Measurements from ENCODE around the gene ENHO. TPM values are rescaled to one million over a fixed set of nuclear protein-coding genes. Genes with fewer than 3 reads are reported as not detected.
"Not testable (repeated sequence)": the region's sequence is repeated elsewhere in the genome, so short reads cannot be mapped to it uniquely, and the experiment has no call there.

The ENHO gene
- polyA plus RNA-seq, 4 donors, result 0.74 to 2.8 (median 1.8) TPM

DNA sequence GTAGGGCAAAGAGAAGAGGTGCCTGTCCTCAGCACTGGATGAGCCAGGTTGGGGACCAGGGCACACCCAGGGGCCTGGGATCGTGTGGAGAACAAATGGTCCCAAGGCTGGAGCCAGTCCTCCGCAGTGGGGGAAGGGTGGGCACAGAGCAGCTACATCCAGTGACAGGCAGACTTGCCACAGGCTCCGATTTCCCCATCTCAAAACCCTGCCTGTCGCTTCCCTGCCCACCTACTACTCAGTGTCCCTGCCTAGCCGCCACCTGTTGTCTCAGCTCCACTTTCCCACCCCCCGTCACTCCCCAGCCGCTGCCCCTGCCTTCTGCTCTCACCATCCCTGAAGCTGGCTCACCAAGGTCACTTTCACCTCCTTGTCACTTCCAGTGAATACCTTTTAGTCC lies 13.9 kb upstream of the ENHO start:
- no peak for DNase-seq (ENCODE audit: low read depth in 4 of 4, low spot score in 3 of 4)

DNA sequence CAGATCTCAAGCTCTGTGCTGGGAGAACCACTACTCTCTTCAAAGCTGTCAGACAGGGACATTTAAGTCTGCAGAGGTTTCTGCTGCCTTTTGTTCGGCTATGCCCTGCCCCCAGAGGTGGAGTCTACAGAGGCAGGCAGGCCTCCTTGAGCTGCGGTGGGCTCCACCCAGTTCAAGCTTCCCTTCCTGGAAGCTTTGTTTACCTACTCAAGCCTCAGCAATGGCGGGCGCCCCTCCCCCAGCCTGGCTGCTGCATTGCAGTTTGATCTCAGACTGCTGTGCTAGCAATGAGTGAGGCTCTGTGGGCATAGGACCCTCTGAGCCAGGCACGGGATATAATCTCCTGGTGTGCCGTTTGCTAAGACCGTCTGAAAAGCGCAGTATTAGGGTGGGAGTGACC lies 9.3 kb upstream of the ENHO start:
- DNase-seq (ENCODE audit: low read depth in 4 of 4, low spot score in 3 of 4), result not testable (repeated sequence)

DNA sequence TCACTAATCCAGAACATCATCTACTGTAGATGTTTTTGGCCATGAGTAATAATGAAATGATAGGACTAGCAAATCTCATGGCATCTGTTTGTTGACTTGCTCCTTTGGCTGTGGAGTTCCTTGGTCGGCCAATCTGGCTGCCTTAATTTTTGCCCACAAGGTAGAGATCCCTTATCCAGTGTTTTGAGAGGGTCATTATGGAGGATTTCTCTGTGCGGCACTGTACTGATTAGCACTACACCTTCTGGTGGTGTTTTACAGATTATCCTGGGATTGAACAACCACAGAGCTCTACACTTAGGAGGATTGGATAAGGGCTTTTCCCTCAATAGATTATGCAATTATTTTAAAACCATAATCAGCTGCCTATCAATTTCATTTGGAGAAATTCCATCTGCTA lies 3.2 kb upstream of the ENHO start:
- no peak for DNase-seq (ENCODE audit: low read depth in 4 of 4, low spot score in 3 of 4)

DNA sequence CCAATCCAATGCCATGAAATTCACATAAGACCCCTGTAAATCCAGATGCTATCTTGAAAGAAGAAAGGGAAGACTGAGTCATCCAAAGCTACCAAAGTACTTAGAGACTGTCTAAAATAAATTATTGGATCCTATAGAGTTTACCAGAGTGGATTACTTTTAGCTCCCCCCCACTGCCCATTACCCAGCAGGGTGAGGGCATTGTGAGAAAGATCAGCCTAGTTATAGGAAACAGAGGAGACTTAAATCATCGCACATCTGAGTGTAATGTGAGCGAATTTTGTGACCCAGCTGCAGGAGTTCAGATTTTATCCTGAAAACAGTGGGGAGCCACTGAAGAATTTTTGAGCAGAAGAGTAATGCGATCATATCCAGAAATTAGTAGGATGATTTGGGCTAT lies 1.6 kb upstream of the ENHO start:
- no peak for DNase-seq (ENCODE audit: low read depth in 4 of 4, low spot score in 3 of 4)

DNA sequence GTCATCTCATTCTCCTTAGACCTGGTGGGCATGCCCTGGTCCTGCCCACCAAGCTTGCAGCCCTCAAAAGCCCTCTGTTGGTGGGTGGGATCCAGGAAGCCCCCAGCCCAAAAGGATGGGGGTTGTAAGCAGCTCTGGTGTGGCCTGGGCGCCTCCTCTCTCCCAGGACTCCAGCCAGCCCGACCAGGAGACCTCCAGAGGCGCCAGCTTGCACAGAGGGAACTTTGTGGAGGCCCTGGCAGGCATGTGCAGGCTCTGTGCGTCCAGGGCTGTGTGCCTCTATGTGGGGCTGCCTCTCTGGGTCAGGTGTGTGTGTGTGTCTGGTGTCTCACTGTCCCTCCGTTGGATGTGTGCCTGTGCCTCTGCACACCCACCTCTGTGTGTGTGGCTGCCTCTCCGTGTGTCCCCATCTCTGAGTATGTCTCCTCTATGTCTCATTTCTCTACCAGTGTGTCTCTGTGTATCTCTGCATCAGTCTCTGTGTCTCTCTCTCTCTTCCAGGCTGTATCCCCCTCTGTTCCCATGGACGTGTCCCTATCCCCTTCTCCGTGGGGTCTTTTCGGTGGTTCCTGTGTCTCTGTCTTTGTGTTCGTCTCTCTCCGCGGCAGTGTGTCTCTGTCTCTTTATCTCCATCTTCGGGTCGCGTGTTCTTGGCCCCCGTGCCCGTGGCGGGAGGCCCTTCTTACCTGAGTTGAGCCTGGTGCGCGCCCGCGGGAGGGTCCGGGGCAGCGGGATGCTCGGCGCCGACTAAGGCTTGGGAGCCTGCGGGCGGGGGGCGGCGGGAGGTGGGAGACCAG lies 501 bp downstream of the ENHO start:
- no peak for DNase-seq (ENCODE audit: low read depth in 4 of 4, low spot score in 3 of 4)

DNA sequence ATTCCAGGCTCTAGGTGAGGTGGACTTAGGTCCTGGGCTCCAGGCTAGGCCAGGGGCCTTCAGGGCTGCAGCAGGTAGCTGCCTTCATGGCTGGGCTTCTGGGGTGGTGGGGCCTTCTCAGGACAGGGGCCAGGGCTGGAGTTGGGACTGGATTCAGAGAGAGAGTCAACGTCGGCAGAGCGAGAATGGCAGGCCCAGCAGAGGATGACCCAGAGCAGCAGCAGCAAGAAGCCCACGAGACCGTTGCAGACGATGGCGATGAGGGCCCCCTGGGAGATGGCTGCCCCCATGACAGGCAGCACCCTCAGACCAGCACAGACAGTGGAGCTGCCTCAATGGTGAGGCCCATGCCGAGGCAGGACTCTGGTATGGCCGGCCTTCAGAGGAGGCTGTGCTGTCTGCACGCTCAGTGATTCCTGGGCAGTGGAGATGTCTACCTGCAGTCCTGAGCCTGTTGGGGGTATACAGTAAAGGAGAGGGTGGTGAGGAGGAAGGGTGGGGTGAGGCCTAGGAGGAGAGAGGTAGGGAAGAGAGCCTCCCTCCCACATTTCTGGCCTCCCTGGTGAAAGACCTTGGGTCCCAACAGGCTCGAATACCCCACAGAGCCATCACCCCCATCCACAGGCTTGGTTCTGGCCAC lies 1.3 kb downstream of the ENHO start:
- no peak for DNase-seq (ENCODE audit: low read depth in 4 of 4, low spot score in 3 of 4)

DNA sequence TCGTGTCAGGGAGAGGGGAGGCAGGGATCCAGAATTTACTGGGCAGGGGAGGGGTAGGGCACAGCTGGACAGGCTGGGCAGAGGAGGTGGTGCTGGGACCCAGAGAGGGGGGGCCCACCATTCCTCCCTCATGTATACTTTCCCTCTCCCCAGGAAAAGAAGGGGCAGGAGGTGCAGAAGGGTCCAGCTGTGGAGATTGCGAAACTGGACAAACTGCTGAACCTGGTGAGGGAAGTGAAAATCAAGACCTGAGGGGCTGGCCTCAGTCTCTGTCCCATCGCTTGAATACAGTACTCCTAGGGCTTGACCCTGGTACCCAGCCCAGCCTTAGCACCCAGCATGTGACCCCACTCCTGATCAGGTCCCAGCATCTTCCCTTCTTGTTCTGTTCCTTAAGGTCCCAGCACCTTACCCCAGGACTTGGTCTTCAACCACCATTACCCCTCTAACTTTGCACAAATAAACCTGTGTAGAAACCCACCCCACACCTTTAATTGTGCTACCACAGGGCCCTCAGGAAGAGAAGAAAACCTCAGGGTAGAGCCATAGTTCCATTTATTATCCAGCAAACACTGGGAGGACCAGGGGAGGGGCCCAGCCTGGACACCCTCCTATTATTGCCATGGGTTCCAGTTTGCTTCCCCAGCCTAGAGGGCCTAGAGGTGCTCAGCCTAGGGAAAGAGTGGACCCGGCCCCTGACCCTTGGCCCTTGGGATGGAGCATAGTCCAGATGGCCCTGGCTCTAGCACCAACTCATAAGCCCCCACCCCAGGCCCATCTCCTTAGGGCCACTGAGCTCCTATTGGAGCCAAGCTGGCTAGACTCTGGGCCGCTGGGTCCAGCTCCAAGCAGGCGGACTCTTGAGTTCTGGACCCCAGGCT lies 2.0 kb downstream of the ENHO start:
- DNase-seq (ENCODE audit: low read depth in 4 of 4, low spot score in 3 of 4), result no peak

DNA sequence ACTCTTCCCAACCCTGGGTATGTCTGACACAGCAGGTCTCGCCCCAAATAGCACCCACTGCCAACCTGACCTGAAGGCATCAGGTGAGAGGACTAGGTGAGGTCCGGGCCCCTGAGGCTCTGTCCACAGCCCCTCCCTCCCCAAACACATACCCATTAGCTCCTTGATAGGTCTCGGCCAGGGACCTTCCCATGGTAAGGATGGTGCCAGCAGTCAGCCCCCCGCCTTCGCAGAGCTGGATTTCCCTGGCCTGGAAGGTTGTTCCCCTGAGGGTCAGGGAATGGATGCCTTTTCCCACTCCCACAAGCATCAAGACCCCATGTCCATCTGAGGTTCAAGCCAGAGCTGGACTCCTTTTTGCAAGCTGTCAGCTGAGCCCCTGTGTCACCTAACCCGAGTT lies 2.7 kb downstream of the ENHO start:
- no peak for DNase-seq (ENCODE audit: low read depth in 4 of 4, low spot score in 3 of 4)

DNA sequence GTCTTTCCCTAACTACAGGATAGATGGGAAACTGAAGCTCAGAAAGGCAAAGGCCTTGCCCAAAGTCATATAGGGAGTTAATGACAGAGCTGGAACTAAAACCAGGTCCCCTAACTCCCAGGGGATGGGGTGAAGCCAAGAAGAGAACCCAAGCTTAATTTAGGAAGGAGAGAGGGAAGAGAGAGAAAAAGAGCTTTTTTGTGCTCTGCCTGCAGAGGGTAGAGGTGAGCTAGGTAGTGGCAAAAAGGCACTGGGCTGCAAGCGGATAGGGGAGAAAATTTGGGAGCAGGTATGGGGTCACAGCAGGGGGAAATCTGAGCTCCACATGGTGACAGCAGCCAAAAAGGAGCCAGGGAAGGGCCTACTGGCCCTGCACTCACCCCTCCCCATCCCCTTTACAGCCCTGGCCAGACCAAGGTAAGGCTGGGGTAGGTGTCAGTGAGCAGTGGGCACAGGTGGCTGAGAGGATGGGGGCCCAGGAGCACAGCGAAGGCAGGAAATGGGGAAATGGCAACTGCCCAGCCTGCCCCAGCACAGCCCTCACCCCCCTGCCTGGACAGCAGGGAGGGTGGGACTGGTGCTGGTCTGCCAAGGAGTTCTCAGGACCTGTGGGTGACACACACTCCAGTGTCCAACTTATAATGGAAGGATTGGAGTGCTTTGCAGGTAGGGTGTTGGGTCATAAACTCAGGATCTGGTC lies 3.3 kb downstream of the ENHO start:
- DNase-seq (ENCODE audit: low read depth in 4 of 4, low spot score in 3 of 4), result no peak

DNA sequence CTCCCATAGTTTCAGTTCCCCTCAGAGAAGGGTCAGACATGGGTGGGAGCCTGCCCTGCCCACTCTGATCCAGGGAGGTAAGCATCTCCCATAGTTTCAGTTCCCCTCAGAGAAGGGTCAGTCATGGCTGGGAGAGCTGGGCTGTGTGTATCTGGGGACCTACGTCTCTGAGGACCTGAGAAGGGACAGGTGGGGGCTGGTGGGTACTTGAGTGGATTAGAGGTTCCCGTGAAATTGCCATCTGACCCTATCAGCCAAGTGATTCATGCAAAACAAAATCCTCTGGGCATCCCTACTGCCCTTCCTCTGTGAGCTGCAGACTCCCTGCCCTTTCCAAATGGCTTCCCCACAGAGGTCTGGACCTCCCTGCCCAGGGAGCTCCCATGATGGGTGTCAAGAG lies 3.9 kb downstream of the ENHO start:
- no peak for DNase-seq (ENCODE audit: low read depth in 4 of 4, low spot score in 3 of 4)

DNA sequence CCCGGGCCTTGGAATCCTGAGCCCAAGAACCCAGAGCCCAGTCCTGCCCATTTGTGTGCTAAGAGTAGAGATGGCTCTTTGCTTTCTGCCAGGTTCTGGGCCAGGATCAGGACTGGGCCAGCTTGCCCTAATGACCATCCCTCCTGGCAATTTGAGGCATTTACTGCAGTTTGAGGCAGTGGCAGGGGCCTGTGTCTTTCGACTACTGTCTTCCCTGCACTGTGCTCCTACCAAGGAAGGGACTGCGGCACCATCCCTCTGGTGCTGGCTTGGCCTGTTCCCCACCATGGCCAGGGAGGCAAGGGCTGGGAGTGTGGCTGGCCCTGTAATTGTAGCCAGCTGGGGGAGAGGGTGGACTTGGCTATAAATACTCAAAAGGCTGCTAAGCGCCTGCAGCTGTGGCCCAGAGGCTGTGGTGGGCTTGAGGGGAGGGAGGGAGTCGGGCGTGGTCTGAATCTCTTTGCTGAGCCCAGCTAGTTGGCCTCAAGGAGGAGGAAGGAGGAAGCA lies 4.6 kb downstream of the ENHO start:
- no peak for DNase-seq (ENCODE audit: low read depth in 4 of 4, low spot score in 3 of 4)

DNA sequence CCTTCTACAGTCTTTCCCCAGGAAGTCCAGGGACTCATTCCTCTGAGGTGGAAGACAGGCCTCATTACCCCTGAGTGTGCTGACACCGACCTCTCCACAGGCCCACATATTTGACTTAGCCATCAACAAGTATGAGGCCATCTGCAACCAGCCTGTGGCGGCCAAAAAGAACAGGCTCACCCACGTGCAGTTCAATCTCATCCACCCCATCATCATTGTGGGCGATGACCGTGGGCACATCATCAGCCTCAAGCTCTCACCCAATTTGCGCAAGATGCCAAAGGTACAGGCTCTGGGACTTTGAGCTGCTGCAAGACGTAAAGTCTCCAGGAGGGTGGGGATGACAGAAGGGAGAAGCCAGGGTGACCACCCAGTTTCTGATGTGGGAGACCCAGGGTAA lies 5.6 kb downstream of the ENHO start:
- DNase-seq (ENCODE audit: low read depth in 4 of 4, low spot score in 3 of 4), result no peak

DNA sequence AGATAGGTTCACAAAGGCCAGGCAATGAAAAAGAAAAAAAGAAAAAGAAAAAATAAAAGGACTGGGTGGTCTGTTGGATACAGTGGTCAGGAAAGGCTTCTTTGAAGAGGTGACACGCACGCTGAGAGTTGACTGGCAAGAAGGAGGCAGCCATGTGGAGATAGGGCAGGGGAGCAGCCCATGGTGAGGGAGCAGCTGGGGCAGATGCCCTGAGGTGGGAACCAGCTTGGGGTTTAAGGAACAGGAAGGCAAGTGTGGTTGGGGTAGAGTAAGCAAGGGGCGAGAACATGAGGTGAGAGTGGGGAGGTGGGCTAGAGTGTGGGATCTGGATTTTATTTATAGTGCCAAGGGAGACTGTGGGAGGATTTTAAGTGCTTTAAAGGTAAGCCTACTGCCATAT lies 6.8 kb downstream of the ENHO start:
- DNase-seq (ENCODE audit: low read depth in 4 of 4, low spot score in 3 of 4), result no peak

DNA sequence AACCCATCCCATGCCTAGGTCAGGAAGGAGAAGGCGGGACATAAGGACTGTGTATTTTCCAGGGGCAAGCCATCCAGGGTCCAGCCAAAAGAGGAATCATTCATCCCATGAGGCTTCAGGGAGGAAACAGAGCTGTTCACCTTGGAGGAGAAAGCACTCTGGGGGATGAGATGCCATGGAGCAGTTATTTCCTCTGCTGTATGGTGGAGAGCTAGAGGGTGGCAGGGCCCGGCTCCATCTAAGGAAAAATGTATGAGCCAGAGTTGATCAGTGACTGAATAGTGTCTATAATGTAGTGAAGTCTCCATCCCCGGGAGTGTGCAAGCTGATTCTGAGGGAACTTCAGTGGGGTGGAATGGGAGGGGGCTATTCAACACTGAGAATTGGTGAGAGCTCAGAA lies 8.0 kb downstream of the ENHO start:
- DNase-seq (ENCODE audit: low read depth in 4 of 4, low spot score in 3 of 4), result no peak

DNA sequence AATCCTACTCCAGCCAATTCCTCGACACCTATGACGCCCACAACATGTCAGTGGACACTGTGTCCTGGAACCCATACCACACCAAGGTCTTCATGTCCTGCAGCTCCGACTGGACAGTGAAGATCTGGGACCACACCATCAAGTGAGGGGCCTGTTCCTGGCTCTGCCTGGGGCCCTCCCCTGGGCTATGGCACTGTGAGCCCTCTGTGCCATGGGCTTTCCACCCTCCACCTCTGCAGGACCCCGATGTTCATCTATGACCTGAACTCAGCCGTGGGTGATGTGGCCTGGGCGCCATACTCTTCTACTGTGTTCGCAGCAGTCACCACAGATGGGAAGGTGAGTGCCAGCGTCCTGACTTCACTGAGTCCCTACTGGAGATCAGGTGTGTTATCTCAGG lies 8.4 kb downstream of the ENHO start:
- no peak for DNase-seq (ENCODE audit: low read depth in 4 of 4, low spot score in 3 of 4)

DNA sequence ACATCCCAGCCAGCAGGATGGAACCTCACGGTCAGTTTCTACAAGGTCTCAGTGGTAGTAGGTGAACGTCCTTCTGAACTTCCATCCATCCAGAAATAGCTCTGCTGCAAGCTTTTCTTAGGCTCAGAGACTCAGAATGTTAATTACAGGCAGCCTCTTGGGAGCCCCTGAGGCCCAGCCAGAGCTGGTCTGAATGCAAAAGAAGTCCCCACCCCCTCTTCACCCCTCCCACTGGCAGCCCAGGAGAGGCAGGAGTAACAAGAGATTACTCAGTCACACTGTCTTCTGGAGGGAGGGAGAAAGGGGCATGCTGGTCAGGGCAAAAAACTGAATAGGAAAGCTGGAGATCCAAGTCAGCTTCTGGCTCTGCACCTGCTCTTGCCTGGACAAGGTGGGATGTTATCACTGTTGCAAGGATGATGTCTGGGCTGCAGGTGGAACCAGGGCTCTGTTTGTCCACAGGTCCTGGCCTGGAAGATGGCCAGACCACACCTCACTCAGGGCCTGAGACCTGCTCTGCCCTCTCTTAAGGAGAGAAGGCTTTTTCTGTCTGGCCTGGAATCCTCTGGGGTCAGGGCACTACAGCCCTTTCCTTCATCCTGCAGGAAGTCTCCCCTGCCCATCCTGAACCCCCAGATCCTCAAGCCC lies 9.1 kb downstream of the ENHO start:
- DNase-seq (ENCODE audit: low read depth in 4 of 4, low spot score in 3 of 4), result no peak

DNA sequence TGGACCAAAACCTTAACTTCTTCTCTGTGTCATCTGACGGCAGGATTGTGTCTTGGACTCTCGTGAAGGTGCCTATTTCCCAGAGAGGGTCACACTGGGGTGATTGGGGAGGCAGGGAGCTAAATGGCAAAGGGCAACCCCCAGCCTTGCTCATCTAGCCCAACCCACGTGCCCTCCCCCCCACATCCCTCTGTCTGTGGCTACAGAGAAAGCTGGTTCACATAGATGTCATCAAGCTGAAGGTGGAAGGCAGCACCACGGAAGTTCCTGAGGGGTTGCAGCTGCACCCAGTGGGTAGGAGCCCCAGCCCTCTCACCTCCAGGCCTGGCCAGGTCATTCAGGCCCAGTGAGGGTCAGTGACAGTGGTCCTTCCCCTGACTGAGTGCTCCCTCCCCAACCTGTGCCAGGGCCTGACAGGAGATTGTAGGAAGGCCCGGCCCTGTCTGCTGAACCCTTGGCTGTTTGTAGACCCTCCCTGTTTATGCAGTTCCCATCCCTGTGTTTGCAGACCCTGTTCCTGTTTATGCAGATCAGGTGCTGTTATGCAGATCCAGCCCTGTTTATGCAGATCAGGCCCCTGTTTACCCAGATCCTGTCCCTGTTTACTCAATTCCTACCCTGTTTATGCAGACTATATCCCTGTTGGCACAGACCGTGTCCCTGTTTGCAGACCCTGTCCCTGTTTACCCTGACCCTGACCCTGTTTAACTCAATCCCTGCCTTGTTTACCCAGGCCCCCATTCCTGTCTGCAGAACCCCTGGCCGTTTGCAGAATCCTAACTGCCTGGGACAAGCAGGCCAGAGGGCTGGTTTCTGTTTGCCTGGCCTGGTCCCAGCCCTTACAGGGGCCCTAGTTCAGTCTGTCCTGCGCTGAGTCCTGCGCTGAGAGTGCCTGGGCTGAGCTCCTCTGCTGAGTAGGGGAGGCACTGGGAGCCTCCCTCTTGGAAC lies 10.4 kb downstream of the ENHO start:
- DNase-seq (ENCODE audit: low read depth in 4 of 4, low spot score in 3 of 4), result no peak

DNA sequence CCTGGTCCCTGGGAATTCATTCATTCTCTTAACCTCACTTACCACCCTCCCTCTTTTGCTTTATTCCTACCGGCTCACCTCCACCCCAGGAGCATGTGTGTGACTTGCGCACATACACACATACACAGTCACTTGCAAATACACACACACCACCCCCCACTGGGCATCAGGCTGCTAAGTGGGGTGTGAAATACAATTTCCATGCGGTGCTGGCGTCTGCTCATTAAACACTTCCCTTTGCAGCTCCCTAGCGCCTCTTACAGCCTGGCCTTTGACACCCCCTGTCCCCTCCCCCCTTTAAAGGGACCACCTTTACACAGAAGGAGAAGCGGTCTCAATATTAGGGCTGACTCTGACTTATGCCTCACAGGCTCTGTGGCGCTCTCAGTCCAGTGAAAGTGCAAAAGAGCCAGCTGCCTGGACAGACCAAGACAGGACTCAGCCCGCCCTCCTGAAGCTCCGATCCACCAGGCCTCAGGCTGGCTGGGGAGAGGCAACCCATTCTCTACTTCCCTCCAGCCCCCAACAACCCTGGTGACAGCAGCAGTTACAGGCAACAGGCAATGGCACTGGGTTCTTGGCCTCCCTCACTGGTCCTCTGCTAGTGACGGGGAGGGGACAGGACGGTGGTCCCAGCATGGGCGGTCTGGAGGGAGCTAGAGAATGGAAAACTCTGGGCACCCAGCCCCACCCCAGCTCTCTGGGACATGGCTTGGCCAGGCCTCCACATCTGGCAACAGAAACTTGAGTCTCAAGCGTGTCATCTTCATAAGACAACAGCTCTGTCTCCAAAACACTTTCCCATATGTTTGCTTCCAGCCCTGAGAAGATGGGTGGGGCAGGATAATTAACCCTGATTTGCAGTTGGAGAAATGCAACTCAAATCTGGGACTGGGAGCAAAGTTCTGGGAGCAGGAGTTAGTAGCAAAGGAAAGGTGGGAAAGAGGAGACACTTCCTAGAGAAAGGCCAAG lies 12.0 kb downstream of the ENHO start:
- DNase-seq (ENCODE audit: low read depth in 4 of 4, low spot score in 3 of 4), result no peak
